Upper lobe of left lung (tissue), 6 donors: ENCODE results near the gene CCDC13. TPM values are rescaled to one million over a fixed set of nuclear protein-coding genes. Genes with fewer than 3 reads are reported as not detected.

Experiments
- ATAC-seq, 2 donors: fragments of 200-7000 bp; cut with Tn5 transposase; one replicate each; pipeline ENCODE4 v1.9.1; 2022; ENCODE audit warnings: mild to moderate bottlenecking in 2 of 2, moderate library complexity in 2 of 2; ENCODE audit not compliant: low FRiP score in 2 of 2
- DNase-seq, 2 donors: peaks; one replicate each; pipeline ENCODE4 v3.0.0-alpha.2; 2019 to 2020
- H3K27ac ChIP-seq, 4 donors: fragments of 200-600 bp; sonication (generic); one replicate each; pipeline ENCODE4 v1.5.1; 2016 to 2019
- H3K27me3 ChIP-seq, 4 donors: fragments of 200-600 bp; sonication (generic); one replicate each; pipeline ENCODE4 v1.5.1; 2017 to 2019
- H3K36me3 ChIP-seq, 4 donors: fragments of 200-600 bp; sonication (generic); one replicate each; pipeline ENCODE4 v1.5.1; 2016 to 2019
- H3K4me1 ChIP-seq, 4 donors: fragments of 200-600 bp; sonication (generic); one replicate each; pipeline ENCODE4 v1.5.1; 2018 to 2019
- H3K4me3 ChIP-seq, 4 donors: fragments of 200-600 bp; sonication (generic); one replicate each; pipeline ENCODE4 v1.5.1; 2017 to 2019; ENCODE audit warnings: mild to moderate bottlenecking in 2 of 4, moderate library complexity in 1 of 4
- H3K9me3 ChIP-seq, 4 donors: fragments of 200-600 bp; sonication (generic); one replicate each; pipeline ENCODE4 v1.5.1; 2018 to 2019
- CTCF ChIP-seq, 6 experiments: fragments of 450-650 bp in 4 of 6; fragments of 200-600 bp in 2 of 6; sonication (generic) in 2 of 6; IDR thresholded peaks; one replicate each; pipeline ENCODE4 v1.5.1; 2016 to 2019; ENCODE audit warnings: antibody characterized with exemption in 6 of 6
- EP300 ChIP-seq, 4 donors: sonication (generic); formaldehyde crosslinking; IDR thresholded peaks; one replicate each; pipeline ENCODE4 v1.5.1; 2017; ENCODE audit warnings: antibody characterized with exemption in 4 of 4, control low read depth in 2 of 4
- POLR2A ChIP-seq, 4 donors: fragments of 450-650 bp; IDR thresholded peaks; one replicate each; pipeline ENCODE4 v1.5.1; 2016 to 2017; ENCODE audit warnings: antibody characterized with exemption in 4 of 4, mild to moderate bottlenecking in 2 of 4
- POLR2AphosphoS5 ChIP-seq, 2 donors: sonication (generic); formaldehyde crosslinking; IDR thresholded peaks; one replicate each; pipeline ENCODE4 v1.5.1; 2017; ENCODE audit warnings: antibody characterized with exemption in 2 of 2
- WGBS, 2 donors: methylation state at CpG; one replicate each; pipeline ENCODE4 v1.1.5; 2017 to 2018; 5-methylcytosine and 5-hydroxymethylcytosine counted together
- total RNA-seq, 6 donors: library from RNA; depleted of rRNA in 4 of 6; stranded (reverse); fragments of >200 nt in 4 of 6; gene quantifications; one replicate each; pipeline versions ENCODE4 v1.1.0 to v1.2.1, GENCODE V29; 2016 to 2021
- donor health status: DM: no; HTN: no; CAD: no; lungs with moderate emphysema.
- donor health status: DM: no; HTN: yes; CAD: no; lungs with severe emphysema.

The CCDC13 gene
- total RNA-seq, 6 donors from 2014 or later = 2.1 to 12.8 (median 3.0) TPM

- DNase-seq (no peak), ATAC-seq (no peak)
- peaks cover 0 to under 1% (median 0%) of the 10 kb centered on the region in 4 donors for H3K4me1 ChIP-seq
- TF ChIP-seq EP300 (IDR thresholded peaks at IDR 0.05) = no peak
- no peak overlapping the region for H3K27ac ChIP-seq
- no peak overlapping the region for H3K4me3 ChIP-seq
- no peaks in the 10 kb centered on the region for H3K9me3 ChIP-seq
- no peaks in the 10 kb centered on the region for H3K27me3 ChIP-seq
- H3K36me3 ChIP-seq = no peaks in the 10 kb centered on the region
- 60 to 69% methylated on average over 4 of the region's 4 CpGs for WGBS, 2 donors
These were observed 20.1 kb downstream of the CCDC13 start for GRCh38 chr3:42752961-42753360.

DNA sequence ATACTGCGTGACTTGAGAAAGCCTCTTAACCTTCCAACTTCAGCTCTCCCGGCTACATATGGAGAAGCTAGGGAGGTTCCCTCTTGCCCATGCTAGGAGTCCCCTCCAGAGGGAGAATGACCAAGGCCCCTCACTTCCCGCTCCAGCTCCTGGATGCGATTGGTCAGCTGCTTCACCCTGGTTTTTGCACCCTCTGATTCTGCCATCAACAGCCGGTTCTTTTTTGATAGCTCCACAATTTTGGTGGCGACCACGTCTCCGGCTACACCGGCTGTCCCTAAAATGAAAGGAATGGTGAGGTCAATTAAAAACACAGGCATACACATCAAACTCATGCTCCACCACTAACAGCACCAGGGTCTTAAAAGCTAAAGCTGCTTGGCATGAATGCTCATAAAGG is 20.6 kb downstream of the CCDC13 start:
- DNase-seq (no peak), ATAC-seq (no peak)
- Histone ChIP-seq H3K4me3 (no peak overlapping the region), H3K4me1 (peaks cover 0 to 6% (median 1%) of the 10 kb centered on the region in 4 donors), H3K36me3 (no peaks in the 10 kb centered on the region), H3K27ac (no peak overlapping the region), H3K27me3 (no peaks in the 10 kb centered on the region), H3K9me3 (no peaks in the 10 kb centered on the region)
- WGBS, 2 donors = 93 to 96% methylated on average over 9 of the region's 9 CpGs
- TF ChIP-seq POLR2A (IDR thresholded peaks at IDR 0.05) (no peak), CTCF (IDR thresholded peaks at IDR 0.05) (no peak), EP300 (IDR thresholded peaks at IDR 0.05) (no peak), POLR2AphosphoS5 (IDR thresholded peaks at IDR 0.05) (no peak)

DNA sequence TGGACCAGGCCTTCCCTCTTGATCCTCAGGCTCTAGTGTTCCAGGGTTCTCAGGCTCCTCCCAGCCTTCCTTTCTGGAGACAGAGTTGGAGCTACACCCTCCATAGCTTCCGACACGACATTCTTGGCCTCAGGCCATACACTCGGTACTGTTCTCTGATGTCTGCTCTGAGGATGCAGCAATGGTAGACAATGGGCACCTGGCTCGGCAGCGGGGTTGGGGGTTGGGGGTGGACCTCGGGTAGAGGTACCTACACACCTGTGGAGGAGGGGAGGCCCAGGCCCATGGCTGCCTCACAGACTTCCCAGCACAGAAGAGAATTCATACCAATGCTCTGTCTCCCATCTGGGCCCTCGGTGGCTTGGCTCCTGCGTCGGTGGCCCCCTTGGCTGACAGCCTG is 21.4 kb downstream of the CCDC13 start:
- ATAC-seq (no peak), DNase-seq (peak in 1 of 2 donors; percentile 55)
- Histone ChIP-seq H3K27me3 (no peaks in the 10 kb centered on the region), H3K36me3 (no peaks in the 10 kb centered on the region), H3K4me1 (peaks cover 3 to 11% (median 4%) of the 10 kb centered on the region in 4 donors), H3K9me3 (no peaks in the 10 kb centered on the region), H3K4me3 (no peak overlapping the region), H3K27ac (no peak overlapping the region)
- TF ChIP-seq POLR2A (IDR thresholded peaks at IDR 0.05) = no peak
- TF ChIP-seq CTCF (IDR thresholded peaks at IDR 0.05) = no peak
- no peak for TF ChIP-seq POLR2AphosphoS5 (IDR thresholded peaks at IDR 0.05)
- TF ChIP-seq EP300 (IDR thresholded peaks at IDR 0.05) = no peak
- WGBS, 2 donors = 69 to 82% methylated on average over 2 to 9 of the region's 9 CpGs

DNA sequence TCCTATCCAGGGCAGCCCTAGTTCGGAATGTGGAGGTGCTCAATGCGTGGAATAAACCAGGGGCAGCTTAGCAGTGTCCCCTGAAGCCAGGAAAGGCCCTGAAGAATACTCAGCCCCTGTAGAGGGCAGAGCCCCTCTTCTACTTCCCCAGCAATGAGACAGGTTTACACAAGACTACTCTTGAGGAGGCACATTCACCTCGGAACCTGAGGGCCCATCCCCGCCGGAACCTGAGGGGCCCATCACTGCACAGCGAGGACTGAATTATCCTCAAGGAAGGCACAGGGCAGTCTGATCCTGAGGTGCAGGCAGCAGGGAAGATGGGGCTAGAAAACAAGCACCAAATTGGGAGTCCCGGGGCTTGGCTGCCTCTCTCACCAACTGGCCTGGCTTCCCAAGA is 22.2 kb downstream of the CCDC13 start:
- peaks cover 10 to 19% (median 11%) of the 10 kb centered on the region in 4 donors for H3K4me1 ChIP-seq
- DNase-seq (no peak), ATAC-seq (no peak)
- no peaks in the 10 kb centered on the region for H3K27me3 ChIP-seq
- WGBS, 2 donors = 95 to 98% methylated on average over 7 of the region's 7 CpGs
- TF ChIP-seq POLR2AphosphoS5 (IDR thresholded peaks at IDR 0.05) (no peak), CTCF (IDR thresholded peaks at IDR 0.05) (no peak), POLR2A (IDR thresholded peaks at IDR 0.05) (no peak), EP300 (IDR thresholded peaks at IDR 0.05) (no peak)
- no peaks in the 10 kb centered on the region for H3K36me3 ChIP-seq
- no peaks in the 10 kb centered on the region for H3K9me3 ChIP-seq
- no peak overlapping the region for H3K27ac ChIP-seq
- no peak overlapping the region for H3K4me3 ChIP-seq

- DNase-seq = no peak
- Histone ChIP-seq H3K27ac (no peak overlapping the region), H3K27me3 (no peaks in the 10 kb centered on the region), H3K4me1 (peaks cover 15 to 24% (median 17%) of the 10 kb centered on the region in 4 donors), H3K9me3 (no peaks in the 10 kb centered on the region), H3K4me3 (no peak overlapping the region), H3K36me3 (no peaks in the 10 kb centered on the region)
- TF ChIP-seq POLR2AphosphoS5 (IDR thresholded peaks at IDR 0.05) = no peak
- no peak for TF ChIP-seq POLR2A (IDR thresholded peaks at IDR 0.05)
- peak in 1 of 6 experiments; percentile 6 for TF ChIP-seq CTCF (IDR thresholded peaks at IDR 0.05)
- peak in 1 of 2 donors; percentile 51 for ATAC-seq
- 69 to 74% methylated on average over 10 of the region's 10 CpGs for WGBS, 2 donors
These were observed 23.3 kb downstream of the CCDC13 start for GRCh38 chr3:42749753-42750231.
